ENCODE results near the gene TMEM26. TPM values are rescaled to one million over a fixed set of nuclear protein-coding genes. Genes with fewer than 3 reads are reported as not detected.

TMEM26 gene
- total and polyA plus RNA-seq, 2 of the 8 experiments (the other 6 are each of a cell fraction or from before 2014, with no cell fraction given): 1.6 to 2.8 TPM

GRCh38 chr10:61486738-61487396 lies 33.7 kb upstream of the TMEM26 start (continued):
- TF ChIP-seq KDM1A (IDR thresholded peaks at IDR 0.05; ENCODE audit: borderline replicate concordance, low read length) (no peak), NANOG (IDR thresholded peaks at IDR 0.05; ENCODE audit: insufficient read depth, low read depth, low read length, poor library complexity, severe bottlenecking) (no peak), SIN3A (conservative IDR thresholded peaks at IDR 0.05 in 1 of 2, IDR thresholded peaks at IDR 0.05 in 1 of 2; ENCODE audit: low read depth in 1 of 2, low read length in 2 of 2) (no peak), JUND (IDR thresholded peaks at IDR 0.05; ENCODE audit: low read length) (no peak)
